Tibial artery (tissue), 4 donors: ENCODE data around the gene FOXJ3.

Experiments used
- DNase-seq, 2 donors: peaks; one replicate each; pipeline ENCODE4 v3.0.0-alpha.2; 2019
- H3K27ac ChIP-seq, 2 donors: fragments of 200-600 bp; sonication (generic) in 1 of 2; 1 replicate in 1 of 2; 2 replicates in 1 of 2; pipeline ENCODE4 v1.5.1; 2018 to 2019; ENCODE audit warnings: mild to moderate bottlenecking in 1 of 2
- H3K27me3 ChIP-seq, 2 donors: fragments of 200-600 bp; sonication (generic) in 1 of 2; one replicate each; pipeline versions ENCODE4 v1.5.1 to v1.6.0; 2016 to 2019
- H3K36me3 ChIP-seq, 3 donors: fragments of 200-600 bp; sonication (generic) in 2 of 3; one replicate each; pipeline ENCODE4 v1.5.1; 2016 to 2019; ENCODE audit warnings: mild to moderate bottlenecking in 2 of 3
- H3K4me1 ChIP-seq, 4 donors: fragments of 200-600 bp; sonication (generic) in 2 of 4; 1 replicate in 3 of 4; 2 replicates in 1 of 4; pipeline ENCODE4 v1.5.1; 2016 to 2019
- H3K4me3 ChIP-seq, 2 donors: fragments of 200-600 bp; sonication (generic) in 1 of 2; 1 replicate in 1 of 2; 2 replicates in 1 of 2; pipeline ENCODE4 v1.5.1; 2018 to 2019; ENCODE audit warnings: mild to moderate bottlenecking in 2 of 2
- H3K9me3 ChIP-seq, 3 donors: fragments of 200-600 bp; sonication (generic) in 1 of 3; one replicate each; pipeline ENCODE4 v1.5.1; 2016 to 2019
- CTCF ChIP-seq, 2 experiments: fragments of 200-600 bp in 1 of 2; fragments of 450-650 bp in 1 of 2; IDR thresholded peaks; one replicate each; pipeline ENCODE4 v1.5.1; 2017 to 2019; ENCODE audit warnings: antibody characterized with exemption in 2 of 2, mild to moderate bottlenecking in 1 of 2, moderate library complexity in 1 of 2
- intact Hi-C: fragments of 100-400 bp; cut with DNase I; formaldehyde crosslinking; loops from one replicate; pipeline ENCODE4 v1.15.0; 2023; ENCODE audit warnings: low total_unique reads

Gene FOXJ3

GRCh38 chr1:42130061-42130660, 204.9 kb downstream of the FOXJ3 start:
- intact Hi-C loops, result no loop called here
- Histone ChIP-seq H3K4me1 (no peaks in the 10 kb centered on the region), H3K36me3 (no peaks in the 10 kb centered on the region), H3K9me3 (no peaks in the 10 kb centered on the region), H3K4me3 (no peak overlapping the region), H3K27me3 (peaks cover 0 to 5% of the 10 kb centered on the region in 2 donors), H3K27ac (no peak overlapping the region)
- TF ChIP-seq CTCF (IDR thresholded peaks at IDR 0.05), result no peak
- no peak for DNase-seq

- H3K4me1 ChIP-seq, result no peaks in the 10 kb centered on the region
- H3K27me3 ChIP-seq, result peaks cover 0 to 5% of the 10 kb centered on the region in 2 donors
- H3K36me3 ChIP-seq, result no peaks in the 10 kb centered on the region
- DNase-seq, result no peak
- intact Hi-C loops, result no loop called here
- no peak for TF ChIP-seq CTCF (IDR thresholded peaks at IDR 0.05)
- no peak overlapping the region for H3K27ac ChIP-seq
- H3K4me3 ChIP-seq, result no peak overlapping the region
- no peaks in the 10 kb centered on the region for H3K9me3 ChIP-seq
Observed at GRCh38 chr1:42128964-42129363, 206.1 kb downstream of the FOXJ3 start.

- Histone ChIP-seq H3K4me1 (no peaks in the 10 kb centered on the region), H3K27me3 (peaks cover 0 to 5% of the 10 kb centered on the region in 2 donors), H3K4me3 (no peak overlapping the region), H3K36me3 (no peaks in the 10 kb centered on the region), H3K9me3 (no peaks in the 10 kb centered on the region), H3K27ac (no peak overlapping the region)
- intact Hi-C loops, result no loop called here
- DNase-seq, result no peak
- no peak for TF ChIP-seq CTCF (IDR thresholded peaks at IDR 0.05)
Observed at GRCh38 chr1:42128499-42128898, 206.5 kb downstream of the FOXJ3 start.

GRCh38 chr1:42127767-42128166, 207.3 kb downstream of the FOXJ3 start:
- intact Hi-C loops, result no loop called here
- no peak for TF ChIP-seq CTCF (IDR thresholded peaks at IDR 0.05)
- DNase-seq, result no peak
- no peaks in the 10 kb centered on the region for H3K4me1 ChIP-seq
- no peak overlapping the region for H3K27ac ChIP-seq
- no peak overlapping the region for H3K4me3 ChIP-seq
- H3K9me3 ChIP-seq, result no peaks in the 10 kb centered on the region
- no peaks in the 10 kb centered on the region for H3K36me3 ChIP-seq
- H3K27me3 ChIP-seq, result peaks cover 0 to 5% of the 10 kb centered on the region in 2 donors
